Endothelial cell of umbilical vein (primary cell): ENCODE results near the gene CD160. TPM values are rescaled to one million over a fixed set of nuclear protein-coding genes. Genes with fewer than 3 reads are reported as not detected.

Experiments used
- BruUV-seq: library from RNA; stranded (reverse); fragments of 400-500 nt; replicated peaks from 2 replicates; lab custom pipeline; 2021; lab: Mats Ljungman, UMichigan
- CTCF ChIA-PET: fragments of 300-600, 350-600 bp; sonication (Branson Sonifier 250); formaldehyde crosslinking; loops from one replicate; lab custom pipeline; 2021; ENCODE audit warnings: antibody characterized with exemption, inconsistent platforms; lab: Charles Lee
- POLR2A ChIA-PET: fragments of 300-600, 350-600 bp; sonication (Branson Sonifier 250); formaldehyde crosslinking; loops from one replicate; lab custom pipeline; 2021; ENCODE audit warnings: antibody characterized with exemption, inconsistent platforms; lab: Charles Lee
- DNase-seq: peaks from one replicate; pipeline ENCODE4 v3.0.0-alpha.2; 2011; ENCODE audit warnings: low read depth, low spot score
- FAIRE-seq: peaks from 2 replicates; lab custom pipeline; 2011; peaks lifted over from hg19 to GRCh38; lab: Jason Lieb, UNC
- H2AFZ ChIP-seq: 2 replicates; pipeline ENCODE4 v1.6.0; 2012; ENCODE audit warnings: low read depth, low read length, control low read depth, inconsistent platforms
- H3K27ac ChIP-seq: 2 replicates; pipeline ENCODE4 v1.5.1; 2011; ENCODE audit warnings: low read depth, mild to moderate bottlenecking, control low read depth, low read length, moderate library complexity; ENCODE audit not compliant: insufficient read depth
- H3K27me3 ChIP-seq, 2 experiments: 2 replicates each; pipeline versions ENCODE4 v1.6.0 to v1.6.1; 2011; ENCODE audit warnings: low read length in 2 of 2, mixed read lengths in 1 of 2; ENCODE audit not compliant: control insufficient read depth in 2 of 2, insufficient read depth in 2 of 2
- H3K36me3 ChIP-seq, 2 experiments: 2 replicates in 1 of 2; 3 replicates in 1 of 2; pipeline ENCODE4 v1.5.1; 2011; ENCODE audit warnings: low read length in 2 of 2, mild to moderate bottlenecking in 1 of 2, moderate library complexity in 1 of 2; ENCODE audit not compliant: control insufficient read depth in 2 of 2, insufficient read depth in 2 of 2; ENCODE audit errors: extremely low read depth in 1 of 2
- H3K4me1 ChIP-seq: 3 replicates; pipeline ENCODE4 v1.5.1; 2011; ENCODE audit warnings: mild to moderate bottlenecking, low read length; ENCODE audit not compliant: control insufficient read depth, insufficient read depth; ENCODE audit errors: extremely low read depth
- H3K4me2 ChIP-seq: 2 replicates; pipeline ENCODE4 v1.6.1; 2011; ENCODE audit warnings: low read length, control low read depth, mixed read lengths; ENCODE audit not compliant: insufficient read depth
- H3K4me3 ChIP-seq, 3 experiments: fragments of 200-600 bp in 1 of 3; sonication (generic), shearing (Covaris generic) in 1 of 3; replicated peaks in 1 of 3; 2 replicates each; pipeline ENCODE4 v1.5.1; 2011 to 2016; ENCODE audit warnings: control low read depth in 3 of 3, low read length in 3 of 3, mild to moderate bottlenecking in 2 of 3, inconsistent platforms in 1 of 3, low read depth in 1 of 3, moderate library complexity in 1 of 3; ENCODE audit not compliant: insufficient read depth in 1 of 3
- H3K79me2 ChIP-seq: 2 replicates; pipeline ENCODE4 v1.6.0; 2012; ENCODE audit warnings: low read length, inconsistent platforms; ENCODE audit not compliant: control insufficient read depth, insufficient read depth
- H3K9ac ChIP-seq: replicated peaks from 2 replicates; pipeline ENCODE3; 2011; ENCODE audit warnings: low read length, control low read depth; ENCODE audit not compliant: insufficient read depth; ENCODE audit errors: extremely low read depth
- H3K9me1 ChIP-seq: replicated peaks from 3 replicates; pipeline ENCODE4 v1.6.0; 2011; ENCODE audit warnings: mild to moderate bottlenecking, low read length; ENCODE audit not compliant: control insufficient read depth, insufficient read depth; ENCODE audit errors: extremely low read depth
- H3K9me3 ChIP-seq: replicated peaks from 2 replicates; pipeline ENCODE4 v1.5.1; 2012; ENCODE audit warnings: low read length, inconsistent platforms; ENCODE audit not compliant: control insufficient read depth, insufficient read depth
- H4K20me1 ChIP-seq: replicated peaks from 2 replicates; pipeline ENCODE3; 2011; ENCODE audit warnings: mild to moderate bottlenecking, low read length; ENCODE audit not compliant: control insufficient read depth, insufficient read depth; ENCODE audit errors: extremely low read depth
- CTCF ChIP-seq, 2 donors: IDR thresholded peaks; 1 replicate in 1 of 2; 2 replicates in 1 of 2; pipeline ENCODE4 v1.5.1; 2011; ENCODE audit warnings: low read length in 2 of 2, mild to moderate bottlenecking in 2 of 2, moderate library complexity in 2 of 2, control low read depth in 1 of 2, inconsistent platforms in 1 of 2, low read depth in 1 of 2; ENCODE audit not compliant: insufficient read depth in 1 of 2; ENCODE audit errors: extremely low read depth in 1 of 2
- EZH2 ChIP-seq: IDR thresholded peaks from 2 replicates; pipeline ENCODE4 v1.6.1; 2012; ENCODE audit warnings: borderline replicate concordance, low read depth, mild to moderate bottlenecking, moderate library complexity, low read length, inconsistent platforms; ENCODE audit not compliant: severe bottlenecking
- FOS ChIP-seq: IDR thresholded peaks from 2 replicates; pipeline ENCODE4 v1.6.1; 2011; ENCODE audit warnings: mild to moderate bottlenecking, low read length, moderate library complexity, borderline replicate concordance; ENCODE audit not compliant: insufficient read depth
- GATA2 ChIP-seq: IDR thresholded peaks from 2 replicates; pipeline ENCODE4 v1.7.0; 2011; ENCODE audit warnings: low read depth, mild to moderate bottlenecking, moderate library complexity, mixed read lengths, low read length; ENCODE audit not compliant: insufficient read length, insufficient read depth
- JUN ChIP-seq: IDR thresholded peaks from 2 replicates; pipeline ENCODE4 v1.6.1; 2011; ENCODE audit warnings: borderline replicate concordance, low read depth; ENCODE audit not compliant: insufficient read length, insufficient read depth
- MAX ChIP-seq: IDR thresholded peaks from 2 replicates; pipeline ENCODE4 v1.6.1; 2011; ENCODE audit not compliant: insufficient read depth, insufficient read length
- MYC ChIP-seq: IDR thresholded peaks from one replicate; pipeline ENCODE4 v1.6.1; 2011; ENCODE audit warnings: mild to moderate bottlenecking, low read depth, low read length
- POLR2A ChIP-seq: IDR thresholded peaks from 2 replicates; pipeline ENCODE4 v1.6.1; 2012; ENCODE audit warnings: low read depth, mild to moderate bottlenecking, control low read depth, low read length
- POLR2AphosphoS5 ChIP-seq: IDR thresholded peaks from 2 replicates; pipeline ENCODE4 v1.6.1; 2012; ENCODE audit warnings: low read depth, mild to moderate bottlenecking, control low read depth, low read length, moderate library complexity; ENCODE audit not compliant: insufficient read depth
- dilution Hi-C: fragments of 300-500 bp; cut with MboI; formaldehyde crosslinking; loops from one replicate; pipeline ENCODE4 v1.15.0; 2019; ENCODE audit warnings: low sequenced_read_pairs; ENCODE audit not compliant: extremely low pct_ligation_motif_present
- intact Hi-C: fragments of 100-400 bp; cut with micrococcal nuclease; formaldehyde crosslinking; loops from one replicate; pipeline ENCODE4 v1.10.0; 2022
- polyA plus RNA-seq, 4 experiments: library from polyadenylated mRNA; depleted of rRNA in 3 of 4; stranded (reverse) in 3 of 4; unstranded in 1 of 4; fragments of >200 nt; gene quantifications; 2 replicates each; pipeline versions ENCODE4 v1.2.1 to v1.2.3, GENCODE V29; 2011 to 2012; ENCODE audit warnings: missing spikeins in 1 of 4
- total RNA-seq: library from RNA; stranded (reverse); gene quantifications from 2 replicates; pipeline ENCODE4 v1.2.3, GENCODE V29; 2021

CD160 gene
- total and polyA plus RNA-seq, 2 donors (not counting 3 experiments of a cell fraction or from before 2014, with no cell fraction given), result not detected

- no peaks in the 10 kb centered on the region for H3K9me3 ChIP-seq
- H3K4me2 ChIP-seq, result no peak overlapping the region
- H3K27me3 ChIP-seq, result no peaks in the 10 kb centered on the region
- FAIRE-seq (no peak), DNase-seq (no peak)
- no peak overlapping the region for H3K4me3 ChIP-seq
- CTCF ChIA-PET, result interaction anchor here (0.5 to 2.6 kb wide), 4 partner anchors 13 to 84 kb away, joined by 3 to 18 read pairs (median 6); partner anchors contain the start of genes POLR3C and RNF115
- H4K20me1 ChIP-seq, result no peaks in the 10 kb centered on the region
- POLR2A ChIA-PET, result no interaction called here
- no peak overlapping the region for H3K9ac ChIP-seq
- BruUV-seq, result no TSS peak
- dilution Hi-C loops (no loop called here), intact Hi-C loops (loop anchor here (10.0 kb wide), 1 partner anchor 74 kb away; the partner anchor contains the start of genes POLR3C and RNF115)
- TF ChIP-seq MAX (no peak), GATA2 (no peak), JUN (no peak), MYC (no peak), FOS (no peak), POLR2AphosphoS5 (no peak), EZH2 (no peak), CTCF (IDR thresholded peaks at IDR 0.05; ENCODE audit: extremely low read depth in 1 of 2, insufficient read depth in 1 of 2, low read depth in 1 of 2, low read length in 2 of 2) (no peak), POLR2A (no peak)
- peaks cover 12 to 17% of the 10 kb centered on the region in 2 experiments for H3K36me3 ChIP-seq
- H3K27ac ChIP-seq, result no peak overlapping the region
- no peaks in the 10 kb centered on the region for H3K79me2 ChIP-seq
- H2AFZ ChIP-seq, result no peak overlapping the region
- peaks cover 13% of the 10 kb centered on the region for H3K4me1 ChIP-seq
- H3K9me1 ChIP-seq, result no peaks in the 10 kb centered on the region
These were observed 31.1 kb downstream of the CD160 start for GRCh38 chr1:145750426-145750825.
